ENCODE measurements around the gene NSMCE1.

DNA sequence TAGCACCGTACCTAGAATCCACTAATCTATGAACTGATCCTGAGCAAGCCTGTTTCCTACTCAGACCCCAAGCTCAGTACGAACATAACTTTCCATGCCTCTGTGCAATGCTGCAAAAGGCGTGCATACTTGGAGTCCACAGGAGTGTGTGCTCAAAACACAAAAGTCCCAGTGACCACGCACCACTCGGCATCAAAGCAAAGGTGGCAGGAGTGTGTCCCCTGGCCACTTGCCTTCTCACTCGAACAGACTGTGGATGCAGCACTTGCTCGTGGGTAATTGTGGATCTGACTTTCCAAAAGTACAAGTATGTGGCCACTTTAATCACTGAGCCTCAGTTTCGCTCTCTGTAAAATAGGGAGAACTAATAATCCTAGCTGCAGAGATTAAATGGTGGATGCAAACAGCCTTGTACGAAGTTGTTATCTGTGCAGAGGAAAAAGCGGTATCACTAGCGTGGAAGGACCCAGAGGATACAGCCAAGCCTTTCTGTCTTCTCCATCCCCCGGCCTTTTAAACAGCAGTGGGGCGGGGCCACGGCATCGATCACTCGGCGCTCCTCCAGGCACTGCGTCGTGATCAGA, 65.6 kb downstream of the NSMCE1 start:
- TF ChIP-seq, protein P1, sequence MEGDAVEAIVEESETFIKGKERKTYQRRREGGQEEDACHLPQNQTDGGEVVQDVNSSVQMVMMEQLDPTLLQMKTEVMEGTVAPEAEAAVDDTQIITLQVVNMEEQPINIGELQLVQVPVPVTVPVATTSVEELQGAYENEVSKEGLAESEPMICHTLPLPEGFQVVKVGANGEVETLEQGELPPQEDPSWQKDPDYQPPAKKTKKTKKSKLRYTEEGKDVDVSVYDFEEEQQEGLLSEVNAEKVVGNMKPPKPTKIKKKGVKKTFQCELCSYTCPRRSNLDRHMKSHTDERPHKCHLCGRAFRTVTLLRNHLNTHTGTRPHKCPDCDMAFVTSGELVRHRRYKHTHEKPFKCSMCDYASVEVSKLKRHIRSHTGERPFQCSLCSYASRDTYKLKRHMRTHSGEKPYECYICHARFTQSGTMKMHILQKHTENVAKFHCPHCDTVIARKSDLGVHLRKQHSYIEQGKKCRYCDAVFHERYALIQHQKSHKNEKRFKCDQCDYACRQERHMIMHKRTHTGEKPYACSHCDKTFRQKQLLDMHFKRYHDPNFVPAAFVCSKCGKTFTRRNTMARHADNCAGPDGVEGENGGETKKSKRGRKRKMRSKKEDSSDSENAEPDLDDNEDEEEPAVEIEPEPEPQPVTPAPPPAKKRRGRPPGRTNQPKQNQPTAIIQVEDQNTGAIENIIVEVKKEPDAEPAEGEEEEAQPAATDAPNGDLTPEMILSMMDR (IDR thresholded peaks at IDR 0.05) = no peak
- no peak for TF ChIP-seq POLR2A (IDR thresholded peaks at IDR 0.05)
